Aorta (tissue), 5 donors: ENCODE measurements around the gene ACO1. TPM values are rescaled to one million over a fixed set of nuclear protein-coding genes. Genes with fewer than 3 reads are reported as not detected.
"Not testable (repeated sequence)": the region's sequence is repeated elsewhere in the genome, so short reads cannot be mapped to it uniquely, and the experiment has no call there.

Experiments used
- ATAC-seq: fragments of 200-7000 bp; cut with Tn5 transposase; one replicate; pipeline ENCODE4 v1.9.1; 2022; ENCODE audit warnings: moderate library complexity; ENCODE audit not compliant: low FRiP score
- DNase-seq, 2 donors: peaks; one replicate each; pipeline ENCODE4 v3.0.0-alpha.2; 2020
- H3K27ac ChIP-seq, 2 donors: one replicate each; pipeline ENCODE4 v1.5.1; 2013; ENCODE audit warnings: low read length in 2 of 2, mild to moderate bottlenecking in 2 of 2, moderate library complexity in 2 of 2, control low read depth in 1 of 2, inconsistent platforms in 1 of 2, low read depth in 1 of 2
- H3K27me3 ChIP-seq, 2 donors: one replicate each; pipeline ENCODE4 v1.6.1; 2013; ENCODE audit warnings: control low read depth in 1 of 2, low read length in 1 of 2, mild to moderate bottlenecking in 1 of 2, moderate library complexity in 1 of 2; ENCODE audit not compliant: insufficient read depth in 2 of 2, control insufficient read depth in 1 of 2
- H3K36me3 ChIP-seq, 2 donors: one replicate each; pipeline ENCODE4 v1.6.1; 2013; ENCODE audit warnings: control low read depth in 1 of 2, low read length in 1 of 2, mild to moderate bottlenecking in 1 of 2; ENCODE audit not compliant: insufficient read depth in 2 of 2, control insufficient read depth in 1 of 2
- H3K4me1 ChIP-seq, 2 donors: one replicate each; pipeline ENCODE4 v1.6.1; 2013; ENCODE audit warnings: low read length in 2 of 2, control low read depth in 1 of 2, mild to moderate bottlenecking in 1 of 2, moderate library complexity in 1 of 2; ENCODE audit not compliant: insufficient read depth in 2 of 2, control insufficient read depth in 1 of 2
- H3K4me3 ChIP-seq, 2 donors: one replicate each; pipeline ENCODE4 v1.5.1; 2013; ENCODE audit warnings: low read length in 2 of 2, control low read depth in 1 of 2, mild to moderate bottlenecking in 1 of 2
- H3K9me3 ChIP-seq: one replicate; pipeline ENCODE4 v1.6.1; 2013; ENCODE audit warnings: mild to moderate bottlenecking, low read length; ENCODE audit not compliant: control insufficient read depth
- WGBS, 2 donors: extraction: QIAGEN DNeasy Blood & Tissue Kit; methylation state at CpG; one replicate each; pipeline ENCODE4 v1.1.7; 2013; 5-methylcytosine and 5-hydroxymethylcytosine counted together
- intact Hi-C, 2 donors: fragments of 100-400 bp; cut with DNase I; formaldehyde crosslinking; loops; one replicate each; pipeline versions ENCODE4 v1.14.2 to v1.15.0; 2022
- polyA plus RNA-seq, 2 donors: library from polyadenylated mRNA; stranded (reverse); fragments of 200-250 nt; gene quantifications; one replicate each; pipeline ENCODE4 v1.2.3, GENCODE V29; 2013
- total RNA-seq, 2 donors: library from RNA; stranded (reverse); fragmentation: NEBNext Ultra II Directional; extraction: Animal tissue kit (Norgen Biotek cat#: 25700); gene quantifications; one replicate each; pipeline ENCODE4 v1.2.1, GENCODE V29; 2021
- donor health status: healthy with polysubstance abuse.
- donor health status: Bipolar disorder and iron deficiency.
- donor health status: DM: no; HTN: no; CAD: no.
- donor health status: DM: no; HTN: no; CAD: no.
- donor health status: DM: yes; HTN: yes; CAD: no.

The ACO1 gene
- total and polyA plus RNA-seq, 4 donors = 11.0 to 30.5 (median 23.5) TPM

DNA sequence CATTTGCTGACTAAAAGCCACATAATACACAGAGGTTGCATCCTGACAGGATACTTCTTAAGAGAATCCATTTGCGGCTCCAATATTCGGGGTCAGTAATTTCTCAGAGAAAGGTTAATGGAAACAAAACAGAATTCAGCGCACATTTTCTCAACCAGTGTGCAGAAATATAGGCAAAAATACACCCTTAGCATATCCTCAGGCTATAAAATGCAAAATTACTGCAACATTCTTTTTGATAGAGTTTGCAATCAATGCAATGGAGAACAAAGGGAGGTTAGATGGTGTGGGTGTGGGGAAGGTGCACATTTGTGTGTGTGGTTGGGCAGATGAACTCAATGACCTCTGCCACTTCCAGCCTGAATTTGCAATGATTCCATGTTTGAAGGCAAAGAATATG, 35.4 kb upstream of the ACO1 start:
- ATAC-seq = no peak
- peaks cover 1% of the 10 kb centered on the region for H3K9me3 ChIP-seq
- no peaks in the 10 kb centered on the region for H3K27me3 ChIP-seq
- H3K27ac ChIP-seq = no peak overlapping the region
- H3K4me3 ChIP-seq = no peak overlapping the region
- no peaks in the 10 kb centered on the region for H3K36me3 ChIP-seq
- no peaks in the 10 kb centered on the region for H3K4me1 ChIP-seq
- intact Hi-C loops = no loop called here
- DNase-seq = no peak
- 82 to 88% methylated on average over 3 of the region's 3 CpGs for WGBS, 2 donors

DNA sequence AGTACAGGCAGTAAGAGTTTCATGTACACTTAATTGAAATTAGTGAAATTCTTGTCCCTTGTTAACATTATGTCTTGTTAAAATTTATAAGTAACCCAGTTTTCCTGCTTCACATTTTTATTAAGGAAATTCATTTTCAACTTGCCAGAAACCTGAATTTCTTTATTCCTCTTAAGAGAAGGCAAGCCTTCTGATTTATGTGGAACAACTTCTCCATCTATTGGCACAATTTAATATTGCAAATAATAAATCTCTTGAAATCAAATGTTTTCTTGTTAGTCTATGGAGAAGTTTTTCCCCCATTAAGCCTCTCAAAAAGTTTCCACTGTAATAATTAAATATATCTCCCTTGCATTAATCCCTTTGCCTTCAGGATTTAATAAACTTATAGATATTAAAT, 33.8 kb upstream of the ACO1 start:
- no peaks in the 10 kb centered on the region for H3K27me3 ChIP-seq
- no peak overlapping the region for H3K4me3 ChIP-seq
- DNase-seq (no peak), ATAC-seq (no peak)
- H3K9me3 ChIP-seq = peaks cover 1% of the 10 kb centered on the region
- intact Hi-C loops = no loop called here
- H3K4me1 ChIP-seq = no peaks in the 10 kb centered on the region
- no peak overlapping the region for H3K27ac ChIP-seq
- H3K36me3 ChIP-seq = no peaks in the 10 kb centered on the region

- ATAC-seq = no peak
- Histone ChIP-seq H3K36me3 (no peaks in the 10 kb centered on the region), H3K27ac (no peak overlapping the region), H3K4me3 (no peak overlapping the region), H3K9me3 (peaks cover 1% of the 10 kb centered on the region), H3K27me3 (no peaks in the 10 kb centered on the region), H3K4me1 (no peaks in the 10 kb centered on the region)
- intact Hi-C loops = no loop called here
- DNase-seq = no peak
- 39 to 54% methylated on average over 3 of the region's 3 CpGs for WGBS, 2 donors
These were observed 32.6 kb upstream of the ACO1 start for GRCh38 chr9:32351845-32352244.

GRCh38 chr9:32353476-32353875, 31.0 kb upstream of the ACO1 start:
- H3K27me3 ChIP-seq, H3K4me1 ChIP-seq, DNase-seq, ATAC-seq, H3K4me3 ChIP-seq, intact Hi-C loops, H3K36me3 ChIP-seq, H3K9me3 ChIP-seq, H3K27ac ChIP-seq: not testable (repeated sequence)
- WGBS, 2 donors = 72 to 76% methylated on average over 3 of the region's 3 CpGs

GRCh38 chr9:32359452-32359851, 25.0 kb upstream of the ACO1 start:
- H3K9me3 ChIP-seq = no peaks in the 10 kb centered on the region
- no peaks in the 10 kb centered on the region for H3K36me3 ChIP-seq
- WGBS, 2 donors = 68 to 69% methylated on average over 4 of the region's 4 CpGs
- H3K27ac ChIP-seq = no peak overlapping the region
- H3K27me3 ChIP-seq = no peaks in the 10 kb centered on the region
- H3K4me1 ChIP-seq = no peaks in the 10 kb centered on the region
- ATAC-seq (no peak), DNase-seq (no peak)
- H3K4me3 ChIP-seq = no peak overlapping the region
- intact Hi-C loops = no loop called here

GRCh38 chr9:32360983-32361673, 23.3 kb upstream of the ACO1 start:
- intact Hi-C loops = no loop called here
- Histone ChIP-seq H3K9me3 (no peaks in the 10 kb centered on the region), H3K27ac (no peak overlapping the region), H3K27me3 (no peaks in the 10 kb centered on the region), H3K4me3 (no peak overlapping the region), H3K4me1 (no peaks in the 10 kb centered on the region), H3K36me3 (no peaks in the 10 kb centered on the region)
- WGBS, 2 donors = 60 to 61% methylated on average over 5 of the region's 5 CpGs
- ATAC-seq (no peak), DNase-seq (no peak)

DNA sequence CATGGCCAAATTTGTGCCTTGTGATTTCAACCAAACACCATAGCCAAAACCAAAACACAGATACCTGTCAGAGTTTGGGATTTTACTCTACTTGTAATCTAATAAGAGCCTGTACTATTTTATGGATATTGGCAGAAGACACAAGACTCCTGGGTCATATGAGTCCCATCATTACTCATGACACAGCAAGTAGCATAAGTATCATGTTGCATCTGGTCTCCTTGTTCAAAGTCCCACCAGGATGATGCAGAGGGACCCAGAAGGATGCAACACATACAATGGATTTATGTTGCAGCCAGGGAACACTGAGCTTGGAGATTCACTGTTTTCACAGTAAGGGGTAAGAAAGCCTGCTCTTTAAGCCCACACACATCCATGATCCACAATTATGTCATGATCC, 13.2 kb upstream of the ACO1 start:
- DNase-seq (no peak), ATAC-seq (no peak)
- Histone ChIP-seq H3K4me1 (no peaks in the 10 kb centered on the region), H3K36me3 (no peaks in the 10 kb centered on the region), H3K27me3 (no peaks in the 10 kb centered on the region), H3K4me3 (no peak overlapping the region), H3K27ac (no peak overlapping the region), H3K9me3 (peaks cover 6% of the 10 kb centered on the region)
- intact Hi-C loops = loop anchor here in 1 of 2 donors (10.0 kb wide), 1 partner anchor 604 kb away; no protein-coding TSS in a partner anchor

DNA sequence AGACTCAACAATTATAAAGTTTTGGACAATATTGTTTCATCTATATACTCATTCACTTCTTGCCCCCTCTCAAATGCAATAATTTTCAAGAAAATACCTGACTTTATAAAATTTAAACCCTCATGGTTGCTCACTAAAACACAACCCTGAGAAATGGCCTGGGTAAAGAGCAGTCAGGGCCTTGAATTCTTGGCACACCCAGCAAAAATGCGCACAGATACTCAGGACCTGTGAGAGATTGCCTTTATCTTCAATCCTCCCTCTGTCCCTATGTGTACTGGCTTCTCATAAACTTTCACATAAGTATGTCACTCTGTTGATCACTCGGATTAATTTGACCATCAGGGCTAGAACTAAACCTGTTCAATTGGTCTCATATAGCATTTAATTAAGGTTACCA, 12.8 kb upstream of the ACO1 start:
- WGBS, 2 donors = 87 to 97% methylated on average over 2 of the region's 2 CpGs
- ATAC-seq = no peak

DNA sequence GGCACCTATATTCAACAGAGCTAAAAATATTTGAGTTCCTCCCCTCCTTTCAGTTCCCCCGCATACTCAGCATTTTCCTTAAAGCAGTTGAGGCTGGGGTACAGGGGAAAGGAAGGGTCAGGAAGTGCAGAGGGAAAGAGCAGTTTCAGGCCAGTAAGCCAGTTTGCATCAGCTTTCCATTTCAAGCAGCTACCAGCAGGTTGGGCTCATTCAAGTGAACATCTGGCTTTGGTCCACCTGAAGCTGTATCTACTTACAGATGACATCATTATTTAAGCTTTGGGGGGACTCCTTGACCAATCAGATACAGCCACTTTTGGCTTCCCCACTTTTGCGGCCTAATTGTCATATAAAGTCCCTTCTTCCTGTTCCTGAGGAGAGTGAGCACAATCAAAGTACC, 8.2 kb upstream of the ACO1 start:
- Histone ChIP-seq H3K4me1 (no peaks in the 10 kb centered on the region), H3K27ac (no peak overlapping the region), H3K27me3 (no peaks in the 10 kb centered on the region), H3K4me3 (no peak overlapping the region), H3K9me3 (peaks cover 2% of the 10 kb centered on the region), H3K36me3 (no peaks in the 10 kb centered on the region)
- no peak for ATAC-seq
- 23 to 60% methylated on average over 2 of the region's 2 CpGs for WGBS, 2 donors
- intact Hi-C loops = loop anchor here in 1 of 2 donors (5.0 to 10.0 kb wide), 2 partner anchors 56 to 599 kb away; no protein-coding TSS in a partner anchor
- no peak for DNase-seq

More for the DNA sequence above, 12.8 kb upstream of the ACO1 start:
- DNase-seq = no peak
- H3K36me3 ChIP-seq = no peaks in the 10 kb centered on the region
- intact Hi-C loops = loop anchor here in 1 of 2 donors (10.0 kb wide), 1 partner anchor 603 kb away; no protein-coding TSS in a partner anchor
- H3K4me1 ChIP-seq = no peaks in the 10 kb centered on the region
- no peak overlapping the region for H3K27ac ChIP-seq
- no peaks in the 10 kb centered on the region for H3K27me3 ChIP-seq
- H3K9me3 ChIP-seq = peaks cover 6% of the 10 kb centered on the region
- H3K4me3 ChIP-seq = no peak overlapping the region
